HG02571 (cell line): Measurements from ENCODE around the gene COA8.

Experiments
- ATAC-seq: cut with Tn5 transposase; IDR thresholded peaks from one replicate; pipeline ENCODE4 v1.9.1; 2021; ENCODE audit warnings: mild to moderate bottlenecking, moderate library complexity; ENCODE audit not compliant: unreplicated experiment

The COA8 gene

DNA sequence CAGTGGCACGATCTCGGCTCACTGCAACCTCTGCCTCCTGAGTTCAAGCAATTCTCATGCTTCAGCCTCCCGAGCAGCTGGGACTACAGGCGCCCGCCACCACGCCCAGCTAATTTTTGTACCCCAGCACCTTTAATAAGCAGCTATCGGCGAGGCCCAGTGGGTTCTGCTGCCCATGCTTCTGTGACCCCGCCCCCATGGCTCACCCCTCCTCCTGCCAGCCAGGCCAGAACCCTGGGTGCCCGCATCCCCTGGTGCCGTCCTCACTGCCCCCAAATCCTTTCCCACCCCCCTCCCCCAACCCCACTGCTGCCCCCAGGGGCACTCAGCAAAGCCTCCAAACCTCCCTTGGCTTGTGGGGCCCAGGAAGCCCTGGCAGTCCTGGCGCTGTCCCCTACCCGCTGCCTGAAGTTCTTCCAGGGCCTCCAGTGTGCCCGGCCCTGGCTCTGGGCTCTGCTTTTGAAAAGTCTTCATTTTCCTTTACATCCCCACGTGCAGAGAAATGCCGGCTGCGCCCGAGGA is 14.8 kb upstream of the COA8 start:
- ATAC-seq: no peak

DNA sequence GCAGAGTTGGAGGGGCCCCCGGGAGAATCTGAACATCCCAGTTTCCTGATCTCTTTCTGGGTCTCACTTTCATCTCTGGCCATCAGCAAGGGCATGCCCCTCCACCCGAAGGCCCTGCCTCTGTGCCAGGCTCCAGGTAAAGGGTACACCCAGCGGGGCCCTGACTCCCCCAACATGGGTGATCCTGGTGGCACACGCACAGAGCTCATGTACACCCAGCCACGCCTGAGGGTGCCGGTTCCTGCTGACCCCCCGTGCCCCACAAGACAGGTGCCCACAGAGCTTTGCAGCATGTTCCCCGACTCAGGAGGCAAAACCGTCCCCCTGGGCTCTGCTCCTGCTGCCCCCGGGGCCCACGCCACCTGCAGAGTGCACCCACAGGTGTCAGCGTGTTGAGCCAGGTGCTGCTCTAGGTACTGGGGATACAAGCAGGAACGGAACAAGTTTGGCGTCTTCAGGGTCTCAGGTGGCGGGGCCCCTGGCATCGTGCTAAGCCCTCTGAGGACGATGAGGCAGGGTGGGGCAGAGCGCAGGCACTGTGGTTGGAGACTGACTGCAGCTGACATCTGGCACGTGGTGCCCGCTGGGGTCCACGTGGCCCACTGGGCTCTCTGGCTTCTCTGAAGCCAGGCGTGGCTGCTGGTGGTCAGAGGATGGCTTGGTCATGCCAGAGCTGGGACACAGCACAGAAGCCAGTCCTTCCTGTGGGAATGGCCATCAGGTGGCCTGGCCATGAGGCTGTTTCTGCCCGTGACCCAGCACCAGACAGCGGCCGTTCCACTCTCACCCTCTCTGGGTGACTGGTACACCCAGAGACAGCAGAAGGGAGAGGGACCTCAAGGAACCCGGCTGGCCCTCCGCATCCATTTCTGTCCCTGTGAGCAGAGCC is 14.1 kb upstream of the COA8 start:
- ATAC-seq: no peak

DNA sequence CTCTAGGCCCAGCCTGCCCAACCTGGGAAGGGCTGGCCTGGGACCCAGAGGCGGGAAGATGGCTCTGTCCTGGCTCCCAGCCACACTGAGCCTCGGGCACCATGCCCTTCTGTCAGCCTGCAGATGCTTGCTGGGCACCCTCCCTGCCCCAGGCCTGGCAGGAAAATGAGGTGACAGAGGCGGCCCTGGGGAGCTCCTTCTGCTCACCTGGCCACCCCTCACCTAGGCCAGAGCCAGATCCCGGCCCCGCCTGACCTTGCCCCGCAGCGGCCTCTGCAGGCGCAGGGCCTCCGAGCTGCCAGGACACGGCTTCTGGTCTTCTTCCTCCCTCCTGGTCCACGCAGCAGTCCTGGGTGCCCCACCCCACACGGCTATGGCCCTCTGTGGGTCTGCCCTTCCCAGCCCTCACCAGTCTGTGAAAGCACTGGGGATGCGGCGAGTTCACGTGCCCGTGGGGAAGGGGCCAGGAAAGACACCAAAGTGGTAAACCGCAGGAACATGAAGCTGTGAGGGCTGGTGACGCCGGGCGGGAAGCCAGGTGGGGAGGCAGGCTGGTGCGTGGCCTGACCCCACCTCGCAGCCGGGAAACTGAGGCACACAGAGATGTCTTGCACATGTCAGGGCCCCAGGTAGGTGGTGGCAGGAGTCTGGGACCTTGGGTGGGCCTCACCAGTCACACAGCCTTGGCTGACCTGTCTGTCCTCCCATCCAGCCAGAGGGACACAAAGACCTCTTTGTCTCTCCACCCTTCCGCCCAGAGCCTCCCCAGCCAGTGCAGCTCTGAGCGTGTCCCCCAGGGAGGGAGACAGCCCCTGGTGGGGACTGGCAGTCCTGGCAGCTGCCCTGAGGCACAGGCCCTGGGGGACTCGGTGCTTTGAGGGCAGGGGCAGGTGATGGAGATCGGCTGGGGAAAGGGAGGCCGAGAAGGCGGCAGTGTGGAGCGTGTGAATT is 13.1 kb upstream of the COA8 start:
- ATAC-seq: no peak

DNA sequence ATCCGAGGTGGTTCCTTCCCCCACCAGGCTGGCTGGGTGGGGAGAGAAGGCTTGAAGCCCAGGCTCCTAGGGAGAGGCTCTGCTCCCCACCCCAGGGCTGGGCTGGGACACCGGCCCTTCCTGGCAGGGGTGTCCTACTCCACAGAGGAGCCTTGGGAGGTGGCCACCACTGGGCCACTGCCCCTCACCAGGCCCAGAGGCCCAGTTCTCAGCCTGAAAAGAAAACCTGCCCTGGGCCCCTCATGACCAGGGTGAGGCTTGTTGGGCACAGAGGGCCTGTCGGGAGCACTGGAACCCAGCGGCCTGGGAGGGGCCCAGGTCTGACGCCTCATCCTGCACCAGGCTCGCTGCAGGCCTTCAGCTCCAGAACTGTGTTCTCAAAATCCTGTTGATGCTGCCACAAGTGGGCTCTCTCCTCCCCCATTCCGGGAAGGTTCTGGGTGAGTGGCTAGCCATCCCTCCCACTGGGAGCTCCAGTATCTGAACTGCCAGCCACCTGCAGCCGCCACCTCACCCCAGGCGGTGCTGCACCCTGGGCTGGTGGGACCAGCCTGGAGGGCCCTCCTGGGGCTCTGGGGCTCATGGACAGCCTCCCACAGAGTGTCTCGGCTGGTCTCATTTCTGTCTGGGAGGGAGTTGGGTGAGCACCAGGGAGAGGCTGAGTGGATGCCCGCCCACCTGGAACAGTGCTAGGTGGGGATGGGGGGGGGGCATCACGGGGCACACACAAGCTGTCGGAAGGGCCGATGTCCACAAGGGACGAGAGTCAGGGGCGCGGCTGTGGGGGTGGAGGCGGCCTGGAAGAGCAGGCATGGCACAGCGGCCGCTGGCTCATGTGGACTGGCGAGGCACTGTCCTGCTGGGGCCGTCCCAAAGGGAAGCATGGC is 12.1 kb upstream of the COA8 start:
- no peak for ATAC-seq

DNA sequence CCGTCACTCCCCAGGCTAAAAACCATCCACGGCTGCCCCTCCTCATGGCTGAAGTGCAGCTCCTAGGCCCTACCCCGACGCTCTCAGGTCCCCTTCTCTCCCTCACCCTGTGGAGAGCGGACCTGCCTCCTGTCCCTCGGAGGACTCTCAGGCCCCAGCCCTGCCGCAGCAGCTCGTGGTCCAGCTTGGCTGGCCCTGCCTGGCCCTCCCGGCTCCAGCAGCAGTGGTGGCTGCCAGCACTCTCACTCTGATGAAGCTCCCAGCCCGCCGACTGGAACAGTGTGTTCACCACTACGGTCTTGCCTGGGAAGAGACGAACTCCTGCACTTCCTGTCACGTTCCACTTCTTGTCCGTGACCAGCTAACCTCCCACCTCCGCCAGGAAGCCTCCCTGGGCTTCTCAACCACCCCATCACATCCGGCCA is 11.4 kb upstream of the COA8 start:
- ATAC-seq: no peak

DNA sequence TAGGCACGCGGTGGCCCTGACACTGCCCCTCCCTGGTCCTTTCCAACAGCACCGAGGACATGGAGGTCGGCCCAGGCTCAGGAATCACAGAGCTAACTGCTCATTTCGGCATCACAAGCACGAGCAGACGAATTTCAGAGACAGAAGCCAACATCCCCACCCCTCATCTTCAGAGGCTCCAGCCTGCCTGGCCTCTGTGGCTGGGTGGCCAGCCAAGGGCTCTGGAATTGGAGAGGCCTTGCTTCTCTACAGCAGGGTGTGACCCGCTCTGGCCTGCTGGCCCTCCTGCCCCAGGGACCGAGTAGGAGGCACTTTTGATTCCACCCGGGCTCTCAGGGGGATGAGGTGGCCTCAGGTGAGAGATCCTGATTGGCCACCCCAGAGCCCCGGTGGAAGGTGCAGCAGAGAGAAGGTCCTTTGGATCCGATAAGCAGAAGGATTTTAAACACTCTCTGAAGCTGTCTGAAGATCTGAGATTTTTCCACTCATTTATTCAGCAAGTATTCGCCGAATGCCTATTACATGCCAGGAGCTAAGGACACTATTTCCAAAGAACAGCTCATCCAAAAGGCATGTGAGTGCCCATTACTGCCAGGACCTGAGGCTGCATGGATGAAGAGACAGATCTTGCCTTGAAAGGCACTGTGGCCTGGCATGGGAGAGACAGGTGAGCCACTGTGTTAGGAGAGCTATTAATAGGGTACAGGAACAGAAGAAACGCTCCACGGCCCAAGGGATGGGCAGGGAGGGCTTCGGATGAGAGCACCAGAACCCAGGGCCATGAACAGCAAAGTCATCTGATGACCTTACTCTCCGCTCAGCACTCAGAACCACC is 10.5 kb upstream of the COA8 start:
- no peak for ATAC-seq

DNA sequence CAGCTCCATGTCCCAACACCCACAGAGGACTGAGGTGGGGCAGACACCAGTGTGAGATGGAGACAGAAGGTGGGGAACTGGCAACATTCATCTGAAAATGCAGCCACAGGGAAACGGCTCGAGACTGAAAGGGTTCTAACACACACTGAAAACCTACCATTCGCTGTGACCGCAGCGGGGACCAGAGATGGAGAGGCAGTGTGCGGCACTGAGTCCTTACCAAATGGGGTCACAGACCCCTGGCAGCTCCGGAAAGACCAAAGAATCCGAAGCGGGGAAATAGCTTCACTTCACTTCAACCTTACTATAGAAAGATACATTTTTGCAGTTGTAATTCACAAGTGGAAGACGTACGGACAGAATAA is 9.9 kb upstream of the COA8 start:
- no peak for ATAC-seq

DNA sequence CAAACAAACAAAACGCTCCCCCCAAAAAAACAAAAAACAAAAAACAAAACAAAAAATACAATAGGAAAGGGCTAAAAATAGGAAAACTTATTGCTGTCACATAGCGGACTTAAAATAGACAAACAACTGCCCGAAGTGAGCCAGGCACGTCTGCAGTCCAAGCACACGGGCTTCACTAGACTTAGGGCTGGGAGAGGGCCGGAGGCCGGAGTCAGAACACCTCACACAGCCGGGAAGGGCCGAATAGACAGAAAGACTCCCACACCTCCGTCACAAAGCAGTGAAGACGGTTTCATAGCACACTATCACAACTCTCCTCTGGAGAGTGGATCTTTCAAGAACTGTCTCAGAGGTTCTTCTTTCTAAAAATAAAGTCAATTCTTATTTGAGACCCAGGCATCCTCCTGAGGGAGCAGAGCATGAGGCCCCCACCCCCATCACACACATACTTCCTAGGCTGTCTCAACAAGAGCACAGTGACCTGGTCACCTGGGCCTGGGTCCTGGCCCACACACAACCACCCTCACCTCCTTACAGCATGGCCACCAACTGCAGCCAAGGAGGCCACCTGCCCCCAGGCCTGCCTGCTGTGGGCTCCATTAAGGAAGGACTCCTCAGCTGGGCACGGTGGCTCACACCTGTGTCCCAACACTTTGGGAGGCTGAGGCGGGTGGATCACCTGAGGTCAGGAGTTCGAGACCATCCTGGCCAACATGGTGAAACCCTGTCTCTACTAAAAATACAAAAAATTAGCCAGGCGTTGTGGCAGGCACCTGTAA is 7.0 kb upstream of the COA8 start:
- no peak for ATAC-seq

DNA sequence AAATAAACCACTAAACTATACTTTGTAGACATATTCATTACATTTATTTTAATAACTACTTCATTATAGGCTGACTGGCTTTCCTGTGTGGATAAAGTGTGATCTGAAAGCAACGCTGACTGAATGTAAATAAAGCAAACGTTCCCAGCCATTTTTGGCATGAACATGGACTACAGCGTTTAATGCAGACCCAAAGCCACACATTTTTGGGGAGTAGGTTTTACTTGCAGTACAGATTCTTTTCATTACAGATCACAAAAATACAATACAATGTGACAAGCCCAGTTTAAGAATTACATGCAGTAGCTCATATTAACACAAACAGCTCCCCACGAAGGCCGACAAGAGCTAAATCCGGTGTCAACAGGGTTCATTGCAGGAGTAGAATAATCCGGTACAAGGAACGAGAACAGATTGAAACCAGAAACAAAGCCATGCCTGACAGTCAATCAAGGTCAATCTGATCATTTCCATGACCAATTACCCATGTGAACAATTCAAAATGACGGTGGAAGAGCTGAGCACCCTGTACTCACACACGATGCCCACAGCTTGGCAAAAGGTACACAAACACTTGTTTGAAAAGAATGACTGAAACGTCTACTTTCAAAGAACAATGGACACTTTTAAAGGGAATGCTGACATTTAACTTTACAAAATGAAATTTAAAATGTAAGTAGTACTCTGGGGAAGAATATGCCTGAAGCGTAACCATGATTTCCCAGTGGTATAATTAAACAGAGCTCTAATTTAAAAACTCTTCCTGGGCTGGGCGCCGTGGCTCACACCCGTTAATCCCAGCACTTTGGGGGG is 5.6 kb upstream of the COA8 start:
- ATAC-seq: no peak

DNA sequence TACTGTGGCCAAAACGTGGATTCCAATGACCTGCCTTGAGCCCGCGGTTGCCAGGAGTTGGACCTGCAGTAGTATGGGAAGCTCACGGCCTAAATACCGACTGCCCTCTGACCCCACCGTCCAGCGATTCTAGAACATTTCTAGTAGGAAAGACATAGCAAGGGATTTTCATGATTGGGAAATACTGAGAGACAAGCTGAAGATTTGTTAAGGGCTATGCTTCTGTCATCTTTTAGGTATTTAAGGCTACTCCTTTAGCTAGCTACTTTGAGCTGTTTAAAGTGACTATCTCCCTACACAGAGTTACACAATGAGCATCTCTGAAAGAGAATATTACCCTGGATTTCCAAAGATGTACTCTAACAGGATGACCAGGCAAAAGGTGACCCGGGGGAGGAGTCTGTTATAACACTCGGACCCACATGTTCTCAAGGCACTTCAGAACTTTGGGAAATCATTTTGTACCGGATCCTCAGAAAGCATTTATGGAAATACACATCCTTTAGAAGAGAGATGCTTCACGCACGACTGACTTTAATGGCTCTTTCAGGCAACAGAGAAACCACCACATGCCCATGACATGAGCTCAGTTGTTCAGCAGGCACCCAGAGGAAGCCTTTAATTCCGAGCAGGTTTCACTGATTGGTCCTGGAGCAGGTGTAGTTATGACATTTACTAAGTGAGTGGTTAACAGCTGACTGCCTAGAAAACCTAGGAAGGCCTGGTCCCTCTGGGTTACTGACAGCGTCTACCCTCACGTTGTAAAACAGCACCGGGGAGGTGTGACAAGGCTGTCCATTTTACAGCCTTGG is 4.5 kb upstream of the COA8 start:
- no peak for ATAC-seq

DNA sequence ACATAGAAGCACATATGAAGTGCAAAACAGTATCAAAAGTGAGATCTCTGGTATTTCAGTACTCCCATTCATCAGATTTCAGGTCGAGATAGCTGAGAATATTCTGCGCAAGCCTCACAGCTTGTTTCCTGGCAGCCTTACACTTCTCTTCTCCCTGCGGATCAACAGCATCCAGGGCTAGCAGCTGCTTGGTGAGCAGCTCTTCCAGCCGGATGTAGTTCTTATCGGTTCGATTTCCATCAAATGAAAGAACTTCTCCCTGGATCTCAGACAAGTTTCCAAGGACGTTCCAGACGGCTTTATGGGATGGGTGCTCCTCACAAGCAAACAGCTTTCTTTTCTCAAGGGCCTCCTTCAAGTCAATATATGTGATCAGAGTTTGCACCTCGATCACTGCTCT is 3.0 kb upstream of the COA8 start:
- ATAC-seq: no peak

DNA sequence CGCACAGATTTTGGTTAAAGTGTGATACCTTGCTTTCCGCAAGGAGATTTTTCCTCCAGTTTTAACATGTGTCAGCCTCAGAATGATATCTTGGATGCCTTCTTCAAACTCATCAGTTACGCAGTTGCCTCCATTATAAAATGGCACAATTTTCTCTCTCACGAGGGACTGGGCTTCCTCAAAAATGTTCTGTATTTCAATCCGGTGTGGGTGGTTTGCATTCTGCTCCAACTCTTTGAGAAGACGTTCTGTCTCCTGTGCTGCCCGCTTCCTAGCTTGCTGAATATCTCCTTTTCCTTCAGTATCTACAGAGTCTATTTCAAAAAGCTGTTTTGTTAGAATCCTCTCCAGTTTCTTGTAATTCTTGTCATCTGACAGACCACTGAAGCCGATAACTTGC is 2.1 kb upstream of the COA8 start:
- no peak for ATAC-seq

DNA sequence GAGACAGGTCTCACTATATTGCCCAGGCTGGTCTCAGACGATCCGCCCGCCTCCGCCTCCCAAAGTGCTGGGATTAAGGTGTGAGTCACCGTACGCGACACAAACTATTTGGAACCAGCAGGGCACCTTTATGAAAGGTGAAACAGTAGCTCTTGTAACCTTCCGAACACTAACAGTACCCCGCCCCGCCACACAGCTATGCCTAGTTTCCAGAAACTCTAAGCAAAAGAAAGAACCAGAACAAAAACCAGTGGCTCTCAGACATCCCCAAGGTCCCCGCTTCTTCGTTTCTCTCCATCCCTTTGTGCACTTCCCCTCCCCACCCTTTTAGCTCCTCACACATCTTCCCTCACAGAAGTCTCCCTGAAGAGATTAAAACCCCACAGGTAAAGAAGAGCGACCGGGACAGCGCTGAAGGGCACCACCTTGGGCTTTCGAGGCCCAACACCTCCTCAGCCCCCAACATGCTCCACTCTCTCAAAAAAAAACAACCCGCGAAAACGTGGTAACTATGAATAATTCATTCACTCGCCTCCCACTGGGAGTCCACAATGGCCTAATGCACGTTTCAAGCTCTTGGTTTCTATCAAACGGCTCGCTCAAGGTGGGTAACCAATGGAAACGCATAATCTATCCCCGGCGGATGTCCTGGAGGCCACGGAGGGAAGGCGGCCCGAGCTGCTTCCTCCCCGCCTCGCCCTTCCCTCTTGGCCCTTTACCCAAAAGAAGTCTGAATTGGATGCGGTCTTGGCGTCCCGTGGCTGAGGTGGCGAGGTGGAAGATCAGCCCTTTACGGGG is 1.2 kb upstream of the COA8 start:
- ATAC-seq: peak; percentile 13

DNA sequence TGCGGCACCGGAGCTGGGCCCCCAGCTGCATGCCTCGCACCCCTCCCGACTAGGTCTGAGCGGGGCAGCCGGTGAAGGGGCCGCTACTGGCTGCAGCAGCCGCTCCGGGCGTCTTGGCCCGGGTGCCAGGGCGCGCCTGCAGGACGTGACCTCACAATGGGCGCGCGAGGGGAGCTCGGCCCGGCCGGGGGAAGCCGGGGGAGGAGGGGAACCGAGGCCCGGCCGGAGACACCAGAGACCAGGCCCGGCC is 656 bp upstream of the COA8 start:
- ATAC-seq: peak; percentile 20

DNA sequence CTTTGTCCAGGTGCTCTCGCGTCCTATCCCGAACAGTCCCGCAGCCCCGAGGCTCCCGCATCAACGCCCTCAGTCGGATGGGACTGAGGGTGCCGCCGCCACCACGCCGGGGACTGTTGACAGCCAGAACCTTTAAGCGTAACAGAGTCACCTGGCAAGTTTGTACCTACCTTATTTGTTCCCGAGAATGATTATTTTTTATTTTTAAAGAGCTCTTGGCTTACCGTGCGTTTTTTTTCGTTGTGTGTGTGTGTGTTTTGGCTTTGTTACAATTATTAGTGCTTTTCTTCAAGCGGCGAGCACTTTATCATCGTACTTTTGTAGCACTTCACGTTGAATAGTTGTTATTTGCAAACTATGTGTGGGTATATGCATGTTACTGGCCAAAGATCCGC is 463 bp downstream of the COA8 start:
- no peak for ATAC-seq

DNA sequence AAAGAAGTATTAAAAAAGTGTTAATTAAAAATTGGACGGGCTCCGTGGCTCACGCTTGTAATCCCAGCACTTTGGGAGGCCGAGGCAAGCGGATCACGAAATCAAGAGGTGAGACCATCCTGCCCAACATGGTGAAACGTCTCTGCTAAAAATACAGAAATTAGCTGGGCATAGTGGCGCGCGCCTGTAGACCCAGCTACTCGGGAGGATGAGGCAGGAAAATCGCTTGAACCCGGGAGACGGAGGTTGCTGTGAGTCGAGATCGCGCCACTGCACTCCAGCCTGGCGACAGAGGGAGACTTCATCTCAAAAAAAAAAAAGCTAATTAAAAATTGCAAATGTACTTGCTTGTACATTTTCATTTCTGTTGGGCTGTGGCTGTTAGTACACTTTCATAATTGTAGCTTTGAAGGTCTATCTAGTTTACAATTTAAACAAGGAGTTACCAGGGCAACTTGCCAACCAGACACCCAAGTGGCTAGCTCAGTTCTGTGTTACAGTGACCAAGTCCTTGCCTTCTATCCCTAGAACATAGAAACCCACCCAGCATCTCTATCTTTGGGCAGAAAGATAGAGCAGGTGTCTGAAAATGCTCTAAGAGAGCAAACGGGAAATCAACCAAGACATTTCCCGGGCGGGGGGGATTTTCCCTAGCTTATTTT is 1.2 kb downstream of the COA8 start:
- no peak for ATAC-seq
